NCI-H1694 treated with DMSO at 0.1 percent for 48 hours (cell line): ENCODE data around the gene SNX9.
"Not testable (repeated sequence)": the region's sequence is repeated elsewhere in the genome, so short reads cannot be mapped to it uniquely, and the experiment has no call there.

Experiments used
- DNase-seq: peaks from one replicate; lab custom pipeline; 2025; lab: John Stamatoyannopoulos, UW

The SNX9 gene

DNA sequence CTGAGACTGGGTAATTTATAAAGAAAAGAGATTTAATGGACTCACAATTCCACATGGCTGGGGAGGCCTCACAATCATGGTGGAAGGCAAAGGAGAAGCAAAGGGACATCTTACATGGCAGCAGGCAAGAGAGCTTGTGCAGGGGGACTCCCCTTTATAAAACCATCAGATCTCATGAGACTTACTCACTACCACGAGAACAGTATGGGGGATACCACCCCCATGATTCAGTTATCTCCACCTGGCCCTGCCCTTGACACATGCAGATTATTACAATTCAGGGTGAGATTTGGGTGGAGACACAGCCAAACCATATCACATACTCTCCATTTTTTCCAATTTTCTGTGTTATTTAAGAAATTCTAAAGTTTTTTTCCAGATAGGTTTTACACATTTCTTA is 35.6 kb downstream of the SNX9 start:
- not testable (repeated sequence) for DNase-seq

DNA sequence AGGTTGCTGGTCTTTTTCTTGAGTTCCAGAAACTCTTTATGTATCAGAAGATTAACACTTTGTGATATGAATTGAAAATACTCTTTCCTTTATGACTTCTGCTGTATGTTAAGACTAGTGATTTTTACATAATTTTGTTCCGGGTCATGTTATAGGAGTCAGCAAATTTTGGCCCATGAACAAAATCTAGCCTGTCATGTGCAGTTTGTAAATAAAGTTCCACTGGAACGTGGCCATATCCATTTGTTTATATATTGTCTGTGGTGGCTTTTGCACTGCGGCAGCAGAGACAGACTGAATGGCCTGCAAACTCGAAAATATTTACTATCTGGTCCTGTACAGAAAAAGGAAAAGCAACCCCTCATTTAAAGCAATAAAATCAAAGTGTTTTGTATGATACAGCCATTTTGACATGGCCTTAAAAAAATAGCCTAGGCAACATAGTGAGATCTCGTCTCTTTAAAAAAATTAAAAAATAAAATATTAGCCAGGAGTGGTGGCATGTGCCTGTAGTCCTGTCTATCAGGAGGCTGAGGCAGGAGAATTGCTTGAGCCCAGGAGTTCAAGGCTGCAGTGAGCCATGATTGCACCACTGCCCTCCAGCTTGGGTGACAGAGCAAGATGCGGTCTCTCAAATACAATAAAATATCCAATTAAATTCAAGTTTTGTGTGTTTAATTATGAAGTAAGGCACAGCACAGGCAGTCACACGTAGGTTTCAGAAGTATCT is 36.9 kb downstream of the SNX9 start:
- DNase-seq, result no peak

DNA sequence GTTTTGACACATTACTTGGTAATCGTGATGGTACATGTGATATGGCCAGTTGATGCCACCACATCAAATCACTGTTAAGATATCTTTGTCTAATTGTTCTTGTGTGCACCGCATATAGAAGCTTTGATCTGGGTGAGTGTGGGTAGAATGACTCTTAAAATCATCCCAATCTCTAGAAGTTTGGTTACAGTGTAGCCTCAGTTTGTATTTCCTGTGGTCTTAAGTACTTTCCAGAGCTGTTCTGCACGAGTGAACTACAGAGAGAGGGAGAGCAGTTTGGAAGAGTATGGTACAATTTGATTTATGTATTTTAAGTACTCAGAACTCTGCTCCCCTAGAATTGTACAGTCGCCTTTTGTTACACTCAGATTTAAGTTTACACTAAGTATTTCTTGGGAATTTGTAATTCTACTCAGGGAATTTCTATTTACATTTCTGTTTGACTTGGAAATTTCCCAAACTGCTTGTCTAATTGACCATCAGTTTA is 37.5 kb downstream of the SNX9 start:
- no peak for DNase-seq

DNA sequence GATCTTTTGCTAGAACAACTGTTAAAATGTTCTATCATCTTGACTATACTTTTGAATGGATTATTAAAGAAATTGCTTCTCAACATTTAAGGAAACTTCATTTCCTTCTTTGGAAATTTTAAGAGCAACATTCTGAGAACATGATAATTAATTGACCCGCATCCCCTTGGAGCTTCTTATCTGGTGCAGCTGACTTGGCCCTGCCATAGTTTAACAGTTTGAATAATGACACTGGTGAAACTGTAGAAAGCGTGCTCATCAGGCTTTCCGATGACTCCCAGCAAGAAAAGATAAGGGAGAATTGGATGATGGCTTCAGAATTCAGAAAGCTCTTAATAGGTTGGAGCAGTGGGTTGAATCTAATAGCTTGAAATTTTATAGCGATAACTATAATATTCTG is 38.1 kb downstream of the SNX9 start:
- DNase-seq, result no peak

- DNase-seq, result no peak
Measured at GRCh38 chr6:157861814-157862213, 38.8 kb downstream of the SNX9 start.

DNA sequence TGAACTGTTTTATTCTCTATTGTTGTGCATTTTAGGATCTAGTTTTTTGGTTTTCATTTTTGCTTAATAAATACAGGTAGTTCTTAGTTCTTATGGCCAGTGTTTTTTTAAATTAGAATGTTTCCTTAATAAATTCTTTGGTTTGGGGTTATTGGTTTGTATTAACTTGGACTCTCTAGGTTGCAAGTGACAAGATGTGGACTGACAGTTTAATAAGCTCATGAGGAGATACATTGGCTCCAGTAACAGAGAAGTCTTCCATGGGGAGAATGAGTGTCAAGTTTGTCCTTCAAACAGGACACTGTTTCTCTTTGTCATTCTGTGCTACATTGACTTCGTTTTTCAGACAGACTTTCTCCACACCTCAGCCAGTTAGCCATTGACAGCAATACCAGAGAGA is 39.7 kb downstream of the SNX9 start:
- DNase-seq, result no peak

DNA sequence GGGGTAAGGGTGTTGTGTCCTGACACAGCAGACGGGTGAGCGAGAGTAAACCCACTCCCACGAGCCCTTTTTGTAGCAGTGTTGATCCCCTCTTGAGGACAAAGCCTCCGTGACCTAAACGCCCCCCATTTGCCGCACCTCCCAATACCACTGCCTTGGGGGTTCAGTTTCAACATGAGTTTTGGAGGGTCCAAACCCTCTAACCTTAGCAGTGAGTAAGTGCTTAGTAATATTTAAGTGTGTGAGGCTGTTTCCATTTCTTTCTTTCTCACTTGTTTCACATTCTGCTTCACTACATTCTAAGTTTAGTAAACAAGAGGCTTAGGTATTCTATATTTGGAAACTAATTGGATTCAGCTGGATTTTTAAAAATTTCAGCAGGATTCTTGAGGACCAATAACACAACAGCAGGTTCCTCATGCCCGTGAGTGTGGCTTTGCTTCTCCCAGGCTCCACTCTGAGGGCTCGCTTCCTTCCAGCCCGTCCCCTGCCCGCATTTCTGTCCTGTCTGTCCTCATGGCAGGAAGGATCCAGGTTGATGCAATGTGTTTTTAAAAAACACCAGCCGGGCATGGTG is 41.2 kb downstream of the SNX9 start:
- no peak for DNase-seq

DNA sequence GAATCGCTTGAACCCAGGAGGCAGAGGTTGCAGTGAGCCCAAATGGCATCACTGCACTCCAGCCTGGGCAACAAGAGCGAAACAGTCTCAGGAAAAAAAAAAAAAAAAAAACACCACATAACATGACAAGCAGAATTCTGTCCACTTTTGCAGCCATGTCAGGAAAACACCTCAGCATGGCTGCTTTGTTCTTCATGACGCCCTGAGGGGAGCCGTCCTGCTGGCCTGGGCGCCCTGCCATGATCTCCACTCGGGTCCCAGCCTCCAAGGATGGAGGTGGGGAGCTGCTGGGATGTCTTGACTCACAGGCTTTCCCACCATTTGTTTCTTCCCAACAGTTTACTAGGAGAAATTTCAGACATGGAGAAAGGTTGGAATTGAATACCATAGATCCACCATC is 42.2 kb downstream of the SNX9 start:
- DNase-seq, result no peak

DNA sequence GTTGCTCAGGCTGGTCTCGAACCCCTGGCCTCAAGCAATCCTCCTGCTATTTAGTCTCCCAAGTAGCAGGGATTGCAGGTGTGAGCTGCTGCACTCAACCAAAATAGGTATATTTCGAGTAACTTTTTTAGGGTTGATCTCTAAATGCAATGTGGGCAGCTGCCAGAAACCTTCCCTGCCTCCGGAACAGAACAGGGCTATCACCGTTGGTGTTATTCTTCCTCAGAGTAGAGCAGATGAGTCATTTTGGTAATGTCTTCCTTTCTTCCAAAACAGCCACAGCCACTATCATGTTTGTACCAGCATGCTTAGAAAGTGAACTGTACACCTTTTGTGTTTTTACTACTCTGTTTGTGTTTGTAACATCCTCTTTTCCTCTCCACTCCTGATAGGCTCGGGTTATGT is 44.1 kb downstream of the SNX9 start:
- no peak for DNase-seq

DNA sequence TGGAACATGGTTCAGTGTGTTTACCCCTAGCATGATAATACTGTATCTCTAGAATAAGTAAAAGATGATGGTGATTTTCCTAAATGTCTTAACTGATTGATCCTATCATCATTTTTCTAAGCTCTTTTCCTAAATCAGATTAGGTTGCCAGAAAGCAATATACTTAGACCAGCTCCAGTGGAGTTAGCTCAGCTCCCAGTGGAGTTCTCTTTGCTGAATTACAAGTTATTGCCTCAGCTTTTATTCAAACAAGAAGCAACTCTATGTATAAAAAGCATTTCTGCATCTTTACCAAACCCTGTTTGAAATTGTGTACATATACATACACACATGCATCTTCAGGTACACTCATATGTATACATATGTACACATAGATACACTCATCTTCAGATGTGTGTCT is 44.9 kb downstream of the SNX9 start:
- DNase-seq, result no peak

DNA sequence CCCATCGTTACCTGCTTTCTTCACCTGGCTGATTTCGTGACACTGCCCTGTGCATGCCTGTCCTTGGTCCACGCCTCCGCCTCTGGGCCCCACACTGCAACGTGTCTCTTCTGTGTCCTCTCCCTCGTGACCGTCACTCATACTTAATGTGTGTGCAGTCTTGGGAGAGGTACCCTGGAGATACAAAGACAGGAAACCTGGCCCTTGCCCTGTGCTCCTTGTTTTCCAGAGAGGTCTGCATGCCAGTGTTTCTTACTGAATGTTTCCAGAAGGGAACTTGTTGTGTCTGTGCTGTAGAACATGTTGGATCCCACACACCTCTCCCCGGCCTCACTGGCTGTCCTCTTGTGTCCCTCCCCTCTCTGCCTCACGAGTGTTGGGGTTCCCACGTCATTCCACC is 45.8 kb downstream of the SNX9 start:
- DNase-seq, result no peak

DNA sequence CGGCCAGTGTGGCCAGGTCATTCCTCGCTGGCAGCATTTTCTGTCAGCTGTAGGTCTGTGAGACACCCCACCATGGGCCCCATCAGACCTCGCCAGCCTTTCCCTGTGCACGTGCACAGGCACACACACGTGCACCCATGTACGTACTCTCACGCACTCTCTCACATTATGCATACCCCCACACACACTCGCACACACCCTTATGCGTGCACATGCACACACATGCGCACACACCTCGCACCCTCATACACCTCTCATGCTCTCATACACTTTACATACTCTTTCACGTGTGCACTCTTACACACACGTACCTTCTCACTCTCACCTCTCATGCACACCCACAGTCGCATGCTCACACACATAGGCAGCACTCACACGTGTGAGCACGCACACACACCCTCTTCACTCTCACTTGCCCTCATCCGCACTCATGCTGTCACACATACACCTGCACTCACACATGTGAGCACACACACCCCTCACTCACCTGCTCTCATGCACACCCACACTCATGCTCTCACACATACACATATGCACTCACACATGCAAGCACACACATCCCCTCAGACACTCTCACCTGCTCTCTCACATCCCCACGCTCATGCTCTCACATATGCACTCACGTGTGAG is 46.7 kb downstream of the SNX9 start:
- DNase-seq, result no peak

DNA sequence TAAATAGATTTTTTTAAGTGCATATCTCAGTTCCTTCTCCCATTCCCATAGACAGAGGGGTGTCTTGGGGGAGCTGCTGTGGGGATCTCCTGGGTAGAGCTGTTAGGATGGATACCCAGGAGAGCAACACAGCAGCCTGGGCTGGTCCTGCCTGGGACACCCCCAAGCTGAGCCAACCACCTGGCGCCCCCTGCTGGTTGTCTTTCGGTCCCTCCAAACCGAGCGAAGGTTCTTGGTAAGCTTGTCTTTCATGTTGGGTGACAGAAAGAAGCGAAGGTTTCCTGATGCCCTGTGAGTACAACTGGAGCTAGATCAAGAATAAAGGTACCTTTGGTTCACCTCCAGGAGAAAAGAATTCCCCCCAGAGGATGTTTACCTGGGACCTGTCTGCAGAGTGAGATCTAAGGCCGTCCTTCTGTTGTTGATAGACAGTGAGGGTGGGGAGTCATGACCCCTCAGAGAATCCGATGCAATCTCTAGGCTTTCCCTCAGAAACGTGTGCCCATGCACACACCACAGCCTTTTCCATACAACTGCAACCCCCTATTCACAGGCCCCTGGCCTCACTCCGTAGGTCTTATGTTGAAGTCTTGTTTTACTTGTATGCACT is 50.8 kb downstream of the SNX9 start:
- peak; percentile 28 for DNase-seq

GRCh38 chr6:157877149-157877548 is 54.1 kb downstream of the SNX9 start:
- no peak for DNase-seq

DNA sequence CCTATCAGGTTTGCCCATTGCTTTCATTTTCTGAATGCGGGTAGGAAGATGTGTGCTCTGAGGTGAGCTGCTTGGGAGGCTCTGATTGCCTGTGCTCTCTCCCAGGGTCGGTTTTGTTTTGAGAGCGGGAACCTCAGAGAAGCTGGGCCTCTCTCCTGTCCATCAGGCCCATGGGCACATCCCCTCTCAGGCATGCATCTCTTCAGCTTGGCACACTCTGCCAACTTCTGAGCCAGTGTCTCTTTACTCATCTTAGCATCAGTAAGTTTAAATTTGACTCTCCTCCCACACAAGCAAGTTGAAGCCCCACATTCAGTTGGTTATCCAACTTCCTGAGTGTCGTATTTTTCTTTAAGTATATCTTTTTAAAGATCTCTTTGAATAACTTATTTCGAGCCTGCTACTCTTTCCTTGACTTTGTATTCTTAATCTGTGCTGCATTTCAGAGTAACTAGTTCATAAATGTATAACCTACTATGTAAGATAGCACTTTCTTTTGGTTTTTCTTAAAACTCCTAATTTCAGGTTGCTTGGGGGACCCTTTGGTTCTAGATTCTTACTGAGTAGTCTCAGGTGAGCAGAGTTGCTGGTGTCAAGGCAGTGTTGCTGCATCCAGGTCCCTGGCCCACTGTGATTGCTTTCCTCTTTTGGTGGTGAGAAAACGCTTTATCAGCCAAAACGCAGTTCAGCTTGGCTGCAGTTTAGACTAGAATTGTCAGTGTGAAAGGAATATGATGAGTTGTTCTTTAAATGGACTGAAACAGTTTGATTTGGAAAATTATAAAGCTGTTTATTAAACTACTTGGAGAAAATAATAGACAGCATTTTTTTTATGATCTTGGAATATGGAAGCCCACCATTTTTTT is 54.8 kb downstream of the SNX9 start:
- no peak for DNase-seq

DNA sequence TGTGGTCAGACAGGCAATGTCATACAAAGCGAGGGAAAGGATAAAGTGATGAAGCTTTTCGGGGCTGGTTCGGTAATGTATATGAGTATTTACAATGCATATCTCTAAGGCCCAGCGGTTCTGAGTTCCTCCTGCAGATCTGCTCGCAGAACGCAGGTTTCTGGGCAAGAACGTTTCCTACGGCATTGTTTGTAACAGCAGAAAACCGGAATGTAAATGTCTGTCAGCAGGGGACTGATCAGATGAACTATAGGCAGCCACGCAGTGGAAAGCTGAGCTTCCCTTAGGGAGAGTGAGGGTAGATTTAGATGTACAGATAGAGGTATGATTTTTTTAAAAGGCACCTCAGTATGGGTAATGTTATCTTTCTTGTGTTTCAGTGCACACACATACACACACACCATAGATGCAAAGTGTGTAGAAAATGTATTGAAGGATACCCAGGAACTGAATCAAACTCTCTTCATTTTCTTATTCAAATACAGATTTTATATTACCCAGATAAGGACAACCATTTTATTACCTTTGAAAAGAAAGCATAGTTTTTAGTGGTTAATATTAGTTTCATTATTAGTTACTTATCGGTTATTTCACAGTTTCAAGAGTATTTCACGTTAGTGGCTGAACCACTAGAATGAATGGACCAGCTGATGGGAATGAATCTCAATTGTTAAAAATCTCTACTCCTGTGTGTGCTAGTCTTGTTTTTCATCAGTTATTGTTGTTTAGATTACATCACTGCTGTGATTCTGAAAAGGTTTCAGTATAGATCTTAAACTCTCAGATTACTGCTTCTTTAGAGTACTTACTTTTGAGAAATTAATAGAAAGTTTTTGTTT is 56.2 kb downstream of the SNX9 start:
- DNase-seq, result no peak

GRCh38 chr6:157879873-157880254 is 56.8 kb downstream of the SNX9 start:
- no peak for DNase-seq

DNA sequence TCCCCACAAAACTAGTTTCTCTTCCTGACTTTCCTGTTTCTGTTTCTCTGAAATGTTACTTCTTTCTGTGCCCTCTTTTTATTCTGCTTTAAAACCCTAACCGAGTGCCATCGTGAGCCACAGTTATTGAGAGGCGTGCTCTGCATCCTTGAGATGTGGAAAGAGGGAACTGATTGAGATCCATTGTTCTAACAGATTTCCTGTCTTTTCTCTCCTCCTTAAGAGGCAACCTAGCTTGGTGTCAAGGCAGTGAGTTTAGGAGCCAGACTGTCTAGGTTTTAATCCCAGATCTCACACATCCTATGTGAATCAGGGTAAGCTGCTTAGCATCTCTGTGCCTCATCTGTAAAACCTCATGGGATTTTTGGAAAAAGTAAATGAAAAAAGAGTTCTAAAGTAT is 57.5 kb downstream of the SNX9 start:
- DNase-seq, result no peak

GRCh38 chr6:157881342-157881741 is 58.3 kb downstream of the SNX9 start:
- DNase-seq, result no peak

DNA sequence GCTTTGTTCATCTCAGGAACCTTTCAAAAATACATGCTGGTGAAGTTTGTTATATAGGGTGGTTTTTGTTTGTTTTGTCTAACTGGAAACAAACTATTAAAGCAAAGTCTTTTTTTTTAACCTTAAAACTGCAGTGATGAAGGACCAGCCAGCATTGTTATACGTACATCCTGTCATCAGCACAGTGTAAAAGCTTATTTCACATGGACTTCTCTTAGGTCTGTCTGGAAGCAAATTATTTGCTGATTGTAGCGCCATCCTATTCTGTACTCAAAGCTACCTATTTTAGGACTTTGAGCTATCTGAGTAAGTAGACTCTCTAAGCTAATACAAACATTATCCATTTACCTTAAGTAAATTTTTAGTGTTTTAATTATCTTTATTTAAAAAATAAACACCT is 61.7 kb downstream of the SNX9 start:
- DNase-seq, result no peak

- no peak for DNase-seq
Measured at GRCh38 chr6:157885211-157885788, 62.3 kb downstream of the SNX9 start.
